ENCODE results near the gene XPNPEP1.

XPNPEP1 gene

GRCh38 chr10:109902992-109903947 is 20.0 kb downstream of the XPNPEP1 start:
- Histone ChIP-seq H3K4me1 (ENCODE audit: insufficient read depth, low read length, severe bottlenecking) (peaks cover 7% of the 10 kb centered on the region), H3K27ac (ENCODE audit: low read depth, low read length, poor library complexity, severe bottlenecking) (peak overlapping the region; percentile 12), H3K27me3 (ENCODE audit: insufficient read depth, low read length) (no peaks in the 10 kb centered on the region), H4K20me1 (ENCODE audit: insufficient read depth, low read length) (no peaks in the 10 kb centered on the region), H3K9me2 (ENCODE audit: low read depth, low read length) (no peaks in the 10 kb centered on the region), H3F3A (ENCODE audit: insufficient read depth, low read length) (no peaks in the 10 kb centered on the region), H3K9ac (ENCODE audit: low read length) (no peak overlapping the region), H3K36me3 (ENCODE audit: insufficient read depth, low read length) (peaks cover 75% of the 10 kb centered on the region), H3K79me2 (ENCODE audit: insufficient read depth, low read length) (peaks cover 6% of the 10 kb centered on the region; the same call in 1 of the 2 replicates), H3K9me3 (ENCODE audit: low read length) (no peaks in the 10 kb centered on the region), H3K4me2 (ENCODE audit: low read length) (no peak overlapping the region), H2AFZ (ENCODE audit: low read length) (no peak overlapping the region), H3K4me3 (ENCODE audit: low read depth, low read length, poor library complexity, severe bottlenecking) (no peak overlapping the region)
- TF ChIP-seq EZH2 (IDR thresholded peaks at IDR 0.05; ENCODE audit: borderline replicate concordance, low read length): no peak
- no peak for TF ChIP-seq CTCF (IDR thresholded peaks at IDR 0.05; ENCODE audit: low read length)

GRCh38 chr10:109899356-109900331 is 23.7 kb downstream of the XPNPEP1 start:
- no peaks in the 10 kb centered on the region for H3K9me3 ChIP-seq (ENCODE audit: low read length)
- H2AFZ ChIP-seq (ENCODE audit: low read length): no peak overlapping the region
- peaks cover 60% of the 10 kb centered on the region for H3K36me3 ChIP-seq (ENCODE audit: insufficient read depth, low read length)
- no peaks in the 10 kb centered on the region for H3F3A ChIP-seq (ENCODE audit: insufficient read depth, low read length)
- no peaks in the 10 kb centered on the region for H3K27me3 ChIP-seq (ENCODE audit: insufficient read depth, low read length)
- no peak for TF ChIP-seq EZH2 (IDR thresholded peaks at IDR 0.05; ENCODE audit: borderline replicate concordance, low read length)
- TF ChIP-seq CTCF (IDR thresholded peaks at IDR 0.05; ENCODE audit: low read length): no peak
- H3K9ac ChIP-seq (ENCODE audit: low read length): no peak overlapping the region
- H3K9me2 ChIP-seq (ENCODE audit: low read depth, low read length): no peaks in the 10 kb centered on the region
- no peaks in the 10 kb centered on the region for H4K20me1 ChIP-seq (ENCODE audit: insufficient read depth, low read length)
- peaks cover 19% of the 10 kb centered on the region for H3K4me1 ChIP-seq (ENCODE audit: insufficient read depth, low read length, severe bottlenecking)
- H3K4me2 ChIP-seq (ENCODE audit: low read length): no peak overlapping the region
- no peak overlapping the region for H3K27ac ChIP-seq (ENCODE audit: low read depth, low read length, poor library complexity, severe bottlenecking)
- H3K4me3 ChIP-seq (ENCODE audit: low read depth, low read length, poor library complexity, severe bottlenecking): no peak overlapping the region
- H3K79me2 ChIP-seq (ENCODE audit: insufficient read depth, low read length): peaks cover 6% of the 10 kb centered on the region; the same call in 1 of the 2 replicates

GRCh38 chr10:109898666-109899355 is 24.5 kb downstream of the XPNPEP1 start:
- Histone ChIP-seq H3K4me2 (ENCODE audit: low read length) (no peak overlapping the region), H4K20me1 (ENCODE audit: insufficient read depth, low read length) (no peaks in the 10 kb centered on the region), H3F3A (ENCODE audit: insufficient read depth, low read length) (no peaks in the 10 kb centered on the region), H2AFZ (ENCODE audit: low read length) (no peak overlapping the region), H3K4me1 (ENCODE audit: insufficient read depth, low read length, severe bottlenecking) (peaks cover 23% of the 10 kb centered on the region), H3K9me2 (ENCODE audit: low read depth, low read length) (no peaks in the 10 kb centered on the region), H3K9me3 (ENCODE audit: low read length) (no peaks in the 10 kb centered on the region), H3K9ac (ENCODE audit: low read length) (no peak overlapping the region), H3K79me2 (ENCODE audit: insufficient read depth, low read length) (peaks cover 6% of the 10 kb centered on the region; the same call in 1 of the 2 replicates), H3K27me3 (ENCODE audit: insufficient read depth, low read length) (no peaks in the 10 kb centered on the region), H3K27ac (ENCODE audit: low read depth, low read length, poor library complexity, severe bottlenecking) (no peak overlapping the region), H3K4me3 (ENCODE audit: low read depth, low read length, poor library complexity, severe bottlenecking) (no peak overlapping the region), H3K36me3 (ENCODE audit: insufficient read depth, low read length) (peaks cover 62% of the 10 kb centered on the region)
- no peak for TF ChIP-seq CTCF (IDR thresholded peaks at IDR 0.05; ENCODE audit: low read length)
- no peak for TF ChIP-seq EZH2 (IDR thresholded peaks at IDR 0.05; ENCODE audit: borderline replicate concordance, low read length)

Data from OCI-LY1 (cell line).